Right renal cortex interstitium (tissue), 3 donors: ENCODE measurements around the gene GGA2. TPM values are rescaled to one million over a fixed set of nuclear protein-coding genes. Genes with fewer than 3 reads are reported as not detected.

Source experiments
- DNase-seq, 3 donors: peaks; one replicate each; pipeline ENCODE4 v3.0.0-alpha.2; 2013; ENCODE audit warnings: low read depth in 3 of 3, low spot score in 2 of 3
- polyA plus RNA-seq, 3 donors: library from polyadenylated mRNA; unstranded; fragments of 120-200 nt; gene quantifications; one replicate each; pipeline ENCODE4 v1.2.1, GENCODE V29; 2013; ENCODE audit not compliant: insufficient read length in 3 of 3

Gene GGA2
- polyA plus RNA-seq, 3 donors, result 135 to 150 (median 138) TPM

DNA sequence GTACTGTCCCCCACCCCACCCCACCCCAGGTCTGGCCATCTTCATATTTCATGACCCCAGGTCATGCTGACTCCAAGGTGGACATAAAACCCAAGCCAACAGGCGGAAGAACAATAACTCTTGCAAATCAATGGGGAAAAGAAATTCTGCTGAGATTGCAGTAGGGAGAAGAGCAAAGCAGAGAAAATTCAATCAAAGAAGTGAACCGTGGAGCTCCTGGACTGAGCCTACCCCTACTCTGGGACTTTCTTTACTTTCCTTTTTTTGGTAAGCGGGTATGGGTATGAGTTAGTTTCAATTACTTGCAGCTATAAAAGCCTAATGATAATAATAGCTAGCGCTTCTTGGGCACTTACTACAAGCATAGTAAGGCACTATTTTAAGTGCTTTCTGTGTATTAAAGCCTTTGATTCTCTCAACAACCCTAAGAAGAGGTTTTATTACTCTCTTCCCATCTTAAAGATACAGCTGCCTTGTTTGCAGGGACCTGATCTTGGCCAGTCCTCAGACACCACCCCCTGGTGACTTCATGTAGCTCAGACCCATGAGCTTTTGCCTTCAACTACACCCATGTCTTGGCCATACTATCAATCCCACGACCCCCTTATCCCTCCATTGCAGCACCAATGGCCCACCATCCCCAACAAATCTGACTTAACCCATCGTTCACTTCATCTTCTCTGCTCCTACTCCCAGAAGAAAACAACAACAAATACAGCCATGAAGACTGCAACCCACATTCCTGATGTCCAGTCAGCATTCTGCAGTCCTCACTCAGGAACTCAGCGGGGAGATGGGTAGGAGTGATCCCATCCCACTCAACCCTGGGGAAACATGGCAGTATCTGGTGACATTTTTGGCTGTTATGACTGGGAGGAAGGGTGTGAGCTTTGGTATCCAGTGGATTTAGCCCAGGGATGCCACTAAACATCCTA lies 4.4 kb downstream of the GGA2 start:
- DNase-seq, result no peak

GRCh38 chr16:23505180-23505665 lies 5.1 kb downstream of the GGA2 start:
- no peak for DNase-seq

DNA sequence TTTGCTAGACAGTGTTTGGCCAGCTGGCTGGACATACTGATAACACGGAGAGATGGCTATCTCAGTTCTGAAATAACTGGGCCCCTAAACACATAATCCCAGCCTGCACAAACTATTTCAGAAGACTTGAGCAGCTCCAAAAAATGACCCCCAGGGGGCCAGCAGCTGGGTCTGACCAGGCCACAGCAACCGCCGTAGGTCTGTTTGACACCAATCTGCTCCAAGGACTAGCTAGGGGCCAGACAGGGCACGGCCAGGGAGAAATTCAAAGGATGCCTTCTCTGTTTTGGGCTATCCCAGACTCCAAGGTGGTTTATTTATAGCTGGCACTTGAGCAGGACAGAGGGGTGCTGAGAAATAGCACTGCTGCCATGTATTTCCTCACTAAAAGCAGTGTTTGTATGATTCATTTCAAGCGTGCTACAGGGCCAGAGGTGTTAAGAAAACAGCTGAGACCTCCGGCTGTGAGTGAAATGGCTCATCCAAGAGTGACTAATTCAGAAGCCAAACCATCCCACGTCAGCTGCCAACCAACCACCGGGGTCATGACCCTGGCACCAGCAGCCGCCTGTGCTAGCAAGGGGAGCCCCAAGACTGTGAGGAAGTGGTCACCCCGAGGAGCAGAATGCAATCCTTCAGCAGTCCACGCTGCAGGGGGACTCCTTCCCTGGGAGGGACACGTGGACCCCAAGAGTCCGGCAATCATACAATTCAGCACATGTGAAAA lies 5.7 kb downstream of the GGA2 start:
- DNase-seq, result no peak

DNA sequence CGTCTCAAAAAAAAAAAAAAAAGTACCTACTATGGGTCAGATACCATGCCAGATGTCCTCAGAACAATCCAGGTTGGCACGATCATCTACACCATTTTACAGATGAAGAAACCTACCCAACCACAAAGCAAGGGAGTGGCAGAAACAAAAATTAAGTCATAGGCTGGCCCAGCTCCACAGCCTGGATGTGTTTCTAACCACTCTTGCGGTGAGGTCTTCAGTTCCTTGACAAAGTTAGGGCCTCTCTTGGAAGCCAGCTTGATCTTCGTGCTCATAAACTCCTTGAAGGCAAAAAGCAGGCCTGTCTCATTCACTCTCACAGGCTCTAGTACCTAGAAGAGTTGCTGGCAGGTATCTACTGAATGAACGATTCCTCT lies 6.2 kb downstream of the GGA2 start:
- no peak for DNase-seq

DNA sequence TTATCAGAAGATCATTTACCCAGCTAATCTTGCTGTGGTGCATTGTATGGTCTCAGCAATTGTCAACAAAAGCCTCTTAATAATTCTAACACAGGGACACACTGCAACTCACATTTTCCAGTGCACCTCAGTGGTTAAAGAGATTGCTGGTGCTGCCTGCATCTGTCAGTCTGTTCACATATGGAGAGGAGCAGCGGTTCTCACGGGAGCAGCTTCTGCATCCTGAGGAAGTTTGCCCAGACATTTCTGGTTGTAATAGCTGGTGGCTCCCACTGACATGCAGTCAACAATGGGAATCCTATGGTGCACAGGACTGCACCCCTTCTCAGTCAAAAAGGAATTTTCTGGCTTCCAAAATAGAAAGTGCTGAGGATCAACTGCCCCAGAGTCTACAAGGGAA lies 7.8 kb downstream of the GGA2 start:
- no peak for DNase-seq

DNA sequence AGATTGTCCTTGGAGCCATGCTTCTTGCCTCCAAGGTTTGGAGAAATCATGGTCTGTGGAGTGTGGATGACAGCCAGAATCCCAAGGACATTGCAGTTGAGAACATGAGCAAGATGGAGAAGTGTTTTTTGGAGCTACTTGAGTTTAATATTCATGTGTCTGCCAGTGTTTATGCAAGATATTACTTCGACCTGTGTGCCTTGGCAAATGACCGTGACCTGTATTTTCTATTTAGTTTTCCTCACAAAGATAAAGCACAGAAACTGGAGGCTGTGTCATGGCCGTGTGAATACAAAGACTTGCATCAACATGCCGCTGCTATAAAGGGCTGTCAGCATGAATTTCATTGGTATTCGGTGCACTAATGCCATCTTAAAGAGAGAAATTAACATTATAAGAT lies 9.0 kb downstream of the GGA2 start:
- DNase-seq, result no peak

DNA sequence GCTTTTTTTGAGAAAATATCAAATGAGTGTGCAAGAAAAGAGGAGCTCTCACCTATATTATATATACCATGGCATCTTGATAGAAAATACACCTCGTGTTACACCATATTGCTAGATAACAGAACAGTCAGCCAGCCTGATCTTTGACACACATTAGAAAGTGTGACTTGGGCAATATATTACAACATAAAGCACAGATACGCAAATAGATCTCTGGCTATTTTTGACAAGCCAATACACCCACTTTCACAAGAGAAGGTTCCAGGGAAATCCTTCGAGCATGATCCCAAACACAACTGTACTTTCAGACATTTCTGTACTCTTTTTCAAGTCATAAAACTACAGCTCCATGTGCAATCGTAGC lies 9.4 kb downstream of the GGA2 start:
- DNase-seq, result no peak

- no peak for DNase-seq
These were observed 10.0 kb downstream of the GGA2 start for GRCh38 chr16:23500212-23500861.

DNA sequence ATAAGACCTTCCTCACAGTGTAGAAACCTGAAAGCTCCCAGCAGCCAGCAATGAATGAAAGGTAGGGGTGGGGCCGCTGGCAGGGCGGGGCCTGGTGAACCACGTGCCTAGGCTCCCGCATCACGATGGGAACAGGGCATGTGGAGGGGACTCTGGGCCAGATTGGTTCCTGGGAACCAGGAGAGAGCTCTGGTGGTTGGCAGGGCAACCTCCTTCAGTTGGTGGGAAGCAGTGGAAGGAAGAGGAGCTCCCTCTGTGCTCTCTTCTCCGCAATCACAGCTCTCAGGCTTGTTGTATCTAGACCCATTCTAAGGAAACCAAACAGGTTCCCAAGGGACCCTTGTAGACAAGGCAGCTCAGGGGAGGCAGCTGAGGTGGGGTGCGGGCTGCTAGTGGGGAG lies 10.5 kb downstream of the GGA2 start:
- no peak for DNase-seq

DNA sequence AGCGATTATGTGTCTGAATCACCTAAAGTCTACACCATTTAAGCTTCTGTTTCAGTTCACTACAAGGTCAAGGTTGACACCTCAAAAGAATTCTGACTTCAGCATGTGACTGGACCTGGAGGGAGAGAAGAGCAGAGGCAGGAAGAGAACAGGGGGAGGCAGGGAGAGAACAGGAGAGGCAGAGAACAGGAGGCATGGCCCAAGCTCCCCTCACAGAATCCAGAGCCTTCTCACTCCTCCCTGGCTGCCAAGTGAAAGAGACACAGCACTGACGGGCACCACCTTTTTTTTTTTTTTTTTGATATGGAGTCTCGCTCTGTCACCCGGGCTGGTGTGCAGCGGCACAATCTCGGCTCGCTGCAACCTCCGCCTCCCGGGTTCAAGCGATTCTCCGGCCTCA lies 11.4 kb downstream of the GGA2 start:
- no peak for DNase-seq

GRCh38 chr16:23497543-23497868 lies 12.8 kb downstream of the GGA2 start:
- DNase-seq, result no peak

- DNase-seq, result no peak
These were observed 13.3 kb downstream of the GGA2 start for GRCh38 chr16:23496821-23497542.

DNA sequence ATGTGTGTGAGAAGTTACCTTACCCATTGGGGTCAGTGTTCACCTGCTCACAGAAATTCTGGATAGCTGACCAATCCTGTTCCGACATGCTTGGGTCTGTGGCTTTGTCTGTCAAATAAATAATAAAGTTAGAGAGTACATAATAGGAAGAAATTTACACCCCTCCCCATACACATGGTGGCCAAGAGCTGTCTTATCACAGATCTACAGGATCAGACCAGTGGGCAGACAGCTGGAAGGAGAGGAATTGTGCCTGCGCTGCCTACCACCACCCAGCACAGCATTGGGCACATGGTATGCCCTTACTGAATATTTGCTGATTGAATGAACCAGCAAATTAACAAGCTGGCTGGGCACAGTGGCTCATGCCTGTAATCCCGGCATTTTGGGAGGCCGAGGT lies 14.6 kb downstream of the GGA2 start:
- DNase-seq, result no peak

GRCh38 chr16:23494188-23494587 lies 16.1 kb downstream of the GGA2 start:
- no peak for DNase-seq

DNA sequence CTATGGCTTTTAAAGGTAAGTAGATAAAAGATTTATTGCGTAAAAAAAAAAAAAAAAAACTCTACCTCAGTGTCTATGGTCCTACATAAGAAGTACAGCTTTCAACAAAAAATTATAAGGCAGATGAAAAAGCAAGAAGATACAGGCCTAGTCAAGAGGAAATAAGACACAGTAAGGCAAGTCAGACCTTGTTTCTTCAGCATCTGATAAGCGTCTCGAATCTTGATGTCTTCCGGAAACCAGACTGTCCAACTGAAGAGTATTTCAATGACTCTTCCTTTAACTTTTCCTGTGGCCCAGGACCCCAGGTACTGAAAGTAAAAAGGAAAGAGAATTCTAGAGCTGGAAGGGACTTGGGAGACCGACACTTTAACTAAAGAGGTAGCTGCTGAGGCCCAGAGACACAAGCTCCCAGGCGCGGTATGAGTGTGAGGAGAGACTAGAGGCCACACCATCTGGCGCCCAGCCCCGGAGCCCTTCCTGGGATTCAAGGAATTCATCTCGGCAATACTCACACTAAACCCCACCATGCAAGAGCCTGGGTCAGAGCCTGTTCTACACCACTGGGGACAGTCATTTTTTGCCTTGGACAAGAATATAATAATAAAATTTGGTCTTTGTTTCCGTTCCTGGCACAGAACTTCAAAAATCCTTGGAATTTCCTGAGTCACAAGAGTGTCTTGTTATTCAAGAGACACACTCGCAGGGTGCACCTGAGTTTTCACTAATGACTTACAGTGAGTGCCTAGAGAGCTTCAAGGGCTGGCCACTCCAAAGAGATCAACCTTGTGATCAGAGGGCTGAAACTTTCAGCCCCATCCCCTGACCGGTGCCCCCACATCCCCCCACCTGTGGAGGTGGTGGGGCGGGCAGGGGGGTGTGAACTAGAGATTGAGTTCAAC lies 18.6 kb downstream of the GGA2 start:
- no peak for DNase-seq

- no peak for DNase-seq
These were observed 23.8 kb downstream of the GGA2 start for GRCh38 chr16:23486480-23486879.

- DNase-seq, result no peak
These were observed 24.5 kb downstream of the GGA2 start for GRCh38 chr16:23485841-23486240.

DNA sequence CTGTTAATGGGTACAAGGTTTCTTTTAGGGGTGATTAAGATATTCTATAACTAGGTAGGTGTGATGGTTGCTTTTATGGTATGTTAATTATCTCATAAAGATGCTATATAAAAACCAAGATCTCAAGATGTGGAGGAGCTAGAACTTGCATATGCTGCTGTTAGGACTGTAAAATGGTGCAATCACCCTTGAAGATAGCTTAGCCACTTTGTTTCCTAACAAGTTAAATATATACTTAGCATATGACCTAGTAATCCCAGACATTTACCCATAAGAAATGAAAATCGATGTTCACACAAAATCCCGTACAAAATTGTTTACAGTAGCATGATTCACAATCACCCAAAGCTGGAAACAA lies 25.1 kb downstream of the GGA2 start:
- no peak for DNase-seq

GRCh38 chr16:23484510-23485256 lies 25.6 kb downstream of the GGA2 start:
- DNase-seq, result no peak
